AG04450 (cell line): Measurements from ENCODE around the gene SUPT20HL2. TPM values are rescaled to one million over a fixed set of nuclear protein-coding genes. Genes with fewer than 3 reads are reported as not detected.
"Not testable (repeated sequence)": the region's sequence is repeated elsewhere in the genome, so short reads cannot be mapped to it uniquely, and the experiment has no call there.

Experiments used
- CTCF ChIA-PET: fragments of 300-600, 350-600 bp; formaldehyde crosslinking; extraction: SDS; loops from one replicate; lab custom pipeline; 2022; ENCODE audit warnings: antibody characterized with exemption, inconsistent platforms; lab: Charles Lee
- POLR2A ChIA-PET: fragments of 350-600 bp; formaldehyde crosslinking; extraction: SDS; loops from one replicate; lab custom pipeline; 2021; ENCODE audit warnings: antibody characterized with exemption, inconsistent platforms; lab: Yijun Ruan, JAX
- DNase-seq: peaks from one replicate; pipeline ENCODE4 v3.0.0-alpha.2; 2011; ENCODE audit warnings: low read depth, low spot score
- H3K27ac ChIP-seq: one replicate; pipeline ENCODE4 v1.5.1; 2012; ENCODE audit warnings: low read depth, low read length, control low read depth
- H3K27me3 ChIP-seq: one replicate; pipeline ENCODE4 v1.6.0; 2012; ENCODE audit warnings: low read length; ENCODE audit not compliant: control insufficient read depth, insufficient read depth
- H3K4me3 ChIP-seq: 2 replicates; pipeline ENCODE4 v1.5.1; 2011; ENCODE audit warnings: mild to moderate bottlenecking, low read depth, low read length, control low read depth
- H3K9me3 ChIP-seq: 2 replicates; pipeline ENCODE4 v1.5.1; 2012; ENCODE audit warnings: low read length; ENCODE audit not compliant: control insufficient read depth, insufficient read depth
- polyA plus RNA-seq: library from polyadenylated mRNA; depleted of rRNA; stranded (reverse); fragments of >200 nt; gene quantifications from 2 replicates; pipeline ENCODE4 v1.2.3, GENCODE V29; 2011
- TF ChIP-seq, protein P1 (sequence below): IDR thresholded peaks from 2 replicates; pipeline ENCODE4 v1.5.1; 2011; ENCODE audit warnings: low read depth, low read length, control low read depth, inconsistent platforms

The SUPT20HL2 gene
- polyA plus RNA-seq, 1 experiment, result not detected

DNA sequence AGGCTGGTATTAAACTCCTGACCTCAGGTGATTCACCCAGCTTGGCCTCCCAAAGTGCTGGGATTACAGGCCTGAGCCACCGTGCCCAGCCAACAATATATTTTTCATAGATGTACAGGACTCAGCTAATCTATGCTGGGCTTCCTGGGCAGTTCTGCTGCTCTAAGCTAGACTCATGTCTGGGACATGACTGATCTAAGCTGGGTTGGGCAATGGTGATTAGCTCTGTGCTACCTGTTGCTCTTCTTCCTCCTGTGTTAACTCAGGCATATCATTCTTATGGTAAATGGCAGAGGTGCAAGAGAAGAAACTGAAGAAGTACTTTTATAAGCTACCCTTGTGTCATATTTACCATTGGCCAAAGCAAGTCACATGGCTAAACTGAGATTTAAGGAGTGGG lies 11.4 kb upstream of the SUPT20HL2 start:
- Histone ChIP-seq H3K4me3 (no peak overlapping the region), H3K9me3 (no peaks in the 10 kb centered on the region), H3K27me3 (no peaks in the 10 kb centered on the region), H3K27ac (no peak overlapping the region)
- DNase-seq, result no peak
- TF ChIP-seq, protein P1, sequence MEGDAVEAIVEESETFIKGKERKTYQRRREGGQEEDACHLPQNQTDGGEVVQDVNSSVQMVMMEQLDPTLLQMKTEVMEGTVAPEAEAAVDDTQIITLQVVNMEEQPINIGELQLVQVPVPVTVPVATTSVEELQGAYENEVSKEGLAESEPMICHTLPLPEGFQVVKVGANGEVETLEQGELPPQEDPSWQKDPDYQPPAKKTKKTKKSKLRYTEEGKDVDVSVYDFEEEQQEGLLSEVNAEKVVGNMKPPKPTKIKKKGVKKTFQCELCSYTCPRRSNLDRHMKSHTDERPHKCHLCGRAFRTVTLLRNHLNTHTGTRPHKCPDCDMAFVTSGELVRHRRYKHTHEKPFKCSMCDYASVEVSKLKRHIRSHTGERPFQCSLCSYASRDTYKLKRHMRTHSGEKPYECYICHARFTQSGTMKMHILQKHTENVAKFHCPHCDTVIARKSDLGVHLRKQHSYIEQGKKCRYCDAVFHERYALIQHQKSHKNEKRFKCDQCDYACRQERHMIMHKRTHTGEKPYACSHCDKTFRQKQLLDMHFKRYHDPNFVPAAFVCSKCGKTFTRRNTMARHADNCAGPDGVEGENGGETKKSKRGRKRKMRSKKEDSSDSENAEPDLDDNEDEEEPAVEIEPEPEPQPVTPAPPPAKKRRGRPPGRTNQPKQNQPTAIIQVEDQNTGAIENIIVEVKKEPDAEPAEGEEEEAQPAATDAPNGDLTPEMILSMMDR, result no peak
- ChIA-PET CTCF (interaction anchor here (1.0 kb wide), 1 partner anchor 46 kb away, joined by 3 read pairs; no protein-coding TSS in a partner anchor), POLR2A (interaction anchor here (0.6 kb wide), 1 partner anchor 407 kb away, joined by 8 read pairs; no protein-coding TSS in a partner anchor)

DNA sequence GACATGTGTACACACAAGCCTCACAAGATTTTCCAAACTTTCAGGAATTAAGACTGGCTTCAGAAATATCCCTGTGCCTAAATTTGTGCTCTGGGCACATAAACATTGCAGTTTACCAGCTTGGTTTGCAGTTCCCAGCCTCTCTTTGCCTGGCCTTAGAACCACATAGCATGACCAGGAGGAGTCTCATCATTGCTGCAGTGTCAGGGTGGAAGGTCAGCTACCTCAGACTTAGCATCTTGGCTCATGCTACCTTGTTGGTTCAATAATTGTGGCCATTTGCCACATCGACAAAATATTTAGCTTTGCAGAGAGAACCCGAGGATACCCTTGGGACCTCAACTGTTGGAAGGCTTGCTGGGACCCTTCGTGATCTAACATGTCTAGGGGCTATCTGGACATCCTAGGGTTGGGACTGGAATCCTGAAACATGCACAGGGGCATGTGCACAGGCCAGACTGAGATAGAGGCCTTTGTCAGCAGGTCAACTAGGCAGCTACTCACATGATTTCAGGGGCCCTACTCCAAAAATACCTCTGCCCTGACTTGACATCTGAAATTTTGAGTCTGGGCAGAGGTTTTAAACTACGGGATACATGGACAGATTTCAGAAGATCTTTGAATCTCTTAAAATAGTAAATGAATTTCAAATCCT lies 8.0 kb upstream of the SUPT20HL2 start:
- H3K27ac ChIP-seq, result no peak overlapping the region
- DNase-seq, result no peak
- TF ChIP-seq, protein P1, result no peak
- no peaks in the 10 kb centered on the region for H3K9me3 ChIP-seq
- POLR2A ChIA-PET, result no interaction called here
- no peaks in the 10 kb centered on the region for H3K27me3 ChIP-seq
- CTCF ChIA-PET, result no interaction called here
- no peak overlapping the region for H3K4me3 ChIP-seq

DNA sequence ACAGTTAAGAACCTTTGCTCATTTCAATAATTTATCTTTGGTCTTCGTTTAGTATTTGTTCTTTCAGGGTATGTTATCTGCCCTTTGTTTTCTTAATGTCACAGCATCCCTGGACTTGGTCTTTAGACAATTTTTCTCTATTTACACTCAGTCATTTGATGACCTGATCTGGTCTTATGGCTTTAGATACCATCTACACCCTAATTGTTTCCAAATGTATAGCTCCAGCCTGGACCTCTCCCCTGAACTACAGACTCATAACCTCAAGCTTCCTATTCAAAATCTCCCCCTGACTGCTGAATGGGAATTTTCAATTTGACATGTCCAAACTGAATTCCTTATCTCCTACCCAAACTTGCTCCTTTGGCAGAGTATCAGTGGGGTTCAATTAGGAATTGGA lies 3.7 kb upstream of the SUPT20HL2 start:
- ChIA-PET POLR2A (no interaction called here), CTCF (no interaction called here)
- TF ChIP-seq, protein P1, result no peak
- no peak overlapping the region for H3K4me3 ChIP-seq
- no peaks in the 10 kb centered on the region for H3K9me3 ChIP-seq
- H3K27ac ChIP-seq, result no peak overlapping the region
- no peaks in the 10 kb centered on the region for H3K27me3 ChIP-seq
- DNase-seq, result no peak

DNA sequence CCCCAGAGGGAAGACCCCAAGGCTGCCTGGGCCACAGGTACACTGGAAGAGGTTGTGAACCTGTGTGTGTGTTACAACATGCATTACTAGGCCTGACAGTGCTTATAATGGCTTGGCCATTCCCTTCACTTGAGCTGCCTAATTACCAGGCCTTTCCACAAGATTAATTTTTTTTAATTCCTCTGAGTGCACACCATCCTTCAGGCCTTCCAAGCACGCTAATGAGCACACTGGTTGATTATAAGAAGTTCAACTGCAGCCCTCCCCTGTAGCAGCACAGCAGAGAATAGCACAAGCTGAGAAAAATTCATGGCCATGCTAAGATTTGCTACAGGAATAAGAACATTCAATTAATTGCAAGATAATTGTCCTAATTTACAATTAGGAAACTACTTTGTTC lies 2.2 kb upstream of the SUPT20HL2 start:
- POLR2A ChIA-PET, result no interaction called here
- TF ChIP-seq, protein P1, result no peak
- CTCF ChIA-PET, result interaction anchor here (1.2 kb wide), 1 partner anchor 57 kb away, joined by 3 read pairs; no protein-coding TSS in a partner anchor

DNA sequence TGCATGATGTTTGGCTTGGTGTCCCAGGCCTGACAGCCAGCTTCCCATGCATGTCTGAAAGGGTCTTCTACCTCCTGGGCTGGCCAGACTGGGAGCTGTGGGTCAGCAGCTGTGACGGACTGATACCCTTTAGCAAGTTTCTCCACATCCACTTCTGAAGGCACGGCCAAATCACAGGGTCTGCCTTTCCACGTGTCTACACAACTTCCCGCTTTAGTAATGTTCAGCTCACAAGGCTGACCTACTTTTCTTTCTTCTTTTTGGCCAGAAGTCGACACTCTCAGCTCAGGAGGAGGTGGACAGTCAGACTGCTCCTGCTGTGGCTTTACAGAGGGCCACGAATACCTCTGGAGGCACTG lies 1.6 kb downstream of the SUPT20HL2 start:
- POLR2A ChIA-PET, H3K27me3 ChIP-seq: not testable (repeated sequence)

More for the DNA sequence above, 2.2 kb upstream of the SUPT20HL2 start:
- no peaks in the 10 kb centered on the region for H3K27me3 ChIP-seq
- H3K9me3 ChIP-seq, result no peaks in the 10 kb centered on the region
- no peak overlapping the region for H3K27ac ChIP-seq
- H3K4me3 ChIP-seq, result no peak overlapping the region
- no peak for DNase-seq

DNA sequence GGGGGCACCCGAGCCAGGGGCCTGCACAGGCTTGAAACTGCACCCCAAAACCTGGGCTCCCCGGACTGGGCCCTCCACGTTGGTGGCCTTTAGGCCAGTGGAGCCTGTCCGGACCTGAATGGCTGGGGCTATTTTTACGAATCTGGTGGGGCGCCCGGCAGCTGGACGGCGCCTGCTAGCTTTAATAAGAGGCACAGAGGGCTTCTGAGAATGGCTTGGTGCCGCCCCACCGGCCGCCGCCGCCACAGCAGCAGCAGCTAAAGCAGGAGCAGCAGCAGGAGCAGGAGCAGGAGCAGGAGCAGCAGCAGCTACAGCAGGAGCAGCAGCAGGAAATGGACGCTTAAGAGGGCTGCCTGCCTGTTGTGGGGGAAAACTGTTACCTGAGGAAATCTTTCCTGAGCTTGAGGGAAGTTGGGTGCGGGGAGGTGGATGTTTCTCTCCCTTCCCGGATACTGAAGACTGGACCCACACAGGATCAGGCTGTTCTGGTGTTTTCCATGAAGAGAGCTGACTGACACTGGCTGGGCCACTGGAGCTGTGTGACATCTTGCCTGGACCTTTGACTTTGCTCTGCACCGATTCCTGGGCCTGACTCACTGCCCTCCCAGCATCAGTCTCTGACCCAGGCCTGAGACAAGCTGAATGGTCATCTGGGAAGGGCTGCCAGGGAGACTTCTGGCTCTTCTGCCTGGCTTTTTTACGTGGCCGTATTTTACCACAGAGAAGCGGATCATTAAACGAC lies 2.2 kb downstream of the SUPT20HL2 start:
- H3K4me3 ChIP-seq, H3K27ac ChIP-seq, H3K27me3 ChIP-seq, H3K9me3 ChIP-seq, POLR2A ChIA-PET, CTCF ChIA-PET, DNase-seq: not testable (repeated sequence)

More for the DNA sequence above, 1.6 kb downstream of the SUPT20HL2 start:
- DNase-seq, H3K4me3 ChIP-seq, H3K9me3 ChIP-seq, H3K27ac ChIP-seq, CTCF ChIA-PET: not testable (repeated sequence)

DNA sequence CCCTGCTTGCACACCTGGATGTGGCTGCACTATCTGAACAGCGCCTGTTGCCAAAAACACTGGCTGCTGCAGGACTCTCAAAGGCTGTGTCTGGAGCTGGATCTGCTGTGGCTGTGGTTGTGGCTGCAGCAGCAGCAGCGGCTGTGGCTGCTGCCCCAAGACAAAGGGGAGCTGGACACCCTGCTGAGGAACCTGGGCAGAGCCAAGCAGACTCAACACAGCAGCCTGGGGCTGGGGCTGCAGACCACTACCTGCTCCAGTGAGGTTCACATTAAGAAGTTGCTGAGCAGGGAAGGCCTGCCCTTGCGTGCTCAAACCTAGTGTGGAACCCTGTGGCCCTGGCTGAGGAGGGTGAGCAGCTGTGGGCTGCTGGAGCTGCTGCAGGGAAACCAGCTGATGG lies 3.0 kb downstream of the SUPT20HL2 start:
- H3K4me3 ChIP-seq, H3K27ac ChIP-seq, POLR2A ChIA-PET, CTCF ChIA-PET, DNase-seq, H3K27me3 ChIP-seq, H3K9me3 ChIP-seq: not testable (repeated sequence)
